Endothelial cell of umbilical vein (primary cell): Measurements from ENCODE around the gene RAC2. TPM values are rescaled to one million over a fixed set of nuclear protein-coding genes. Genes with fewer than 3 reads are reported as not detected.

Experiments used
- BruUV-seq: library from RNA; stranded (reverse); fragments of 400-500 nt; replicated peaks from 2 replicates; lab custom pipeline; 2021; lab: Mats Ljungman, UMichigan
- CTCF ChIA-PET: fragments of 300-600, 350-600 bp; sonication (Branson Sonifier 250); formaldehyde crosslinking; loops from one replicate; lab custom pipeline; 2021; ENCODE audit warnings: antibody characterized with exemption, inconsistent platforms; lab: Charles Lee
- POLR2A ChIA-PET: fragments of 300-600, 350-600 bp; sonication (Branson Sonifier 250); formaldehyde crosslinking; loops from one replicate; lab custom pipeline; 2021; ENCODE audit warnings: antibody characterized with exemption, inconsistent platforms; lab: Charles Lee
- DNase-seq: peaks from one replicate; pipeline ENCODE4 v3.0.0-alpha.2; 2011; ENCODE audit warnings: low read depth, low spot score
- FAIRE-seq: peaks from 2 replicates; lab custom pipeline; 2011; peaks lifted over from hg19 to GRCh38; lab: Jason Lieb, UNC
- H2AFZ ChIP-seq: 2 replicates; pipeline ENCODE4 v1.6.0; 2012; ENCODE audit warnings: low read depth, low read length, control low read depth, inconsistent platforms
- H3K27ac ChIP-seq: 2 replicates; pipeline ENCODE4 v1.5.1; 2011; ENCODE audit warnings: low read depth, mild to moderate bottlenecking, control low read depth, low read length, moderate library complexity; ENCODE audit not compliant: insufficient read depth
- H3K27me3 ChIP-seq, 2 experiments: 2 replicates each; pipeline versions ENCODE4 v1.6.0 to v1.6.1; 2011; ENCODE audit warnings: low read length in 2 of 2, mixed read lengths in 1 of 2; ENCODE audit not compliant: control insufficient read depth in 2 of 2, insufficient read depth in 2 of 2
- H3K36me3 ChIP-seq, 2 experiments: 2 replicates in 1 of 2; 3 replicates in 1 of 2; pipeline ENCODE4 v1.5.1; 2011; ENCODE audit warnings: low read length in 2 of 2, mild to moderate bottlenecking in 1 of 2, moderate library complexity in 1 of 2; ENCODE audit not compliant: control insufficient read depth in 2 of 2, insufficient read depth in 2 of 2; ENCODE audit errors: extremely low read depth in 1 of 2
- H3K4me1 ChIP-seq: 3 replicates; pipeline ENCODE4 v1.5.1; 2011; ENCODE audit warnings: mild to moderate bottlenecking, low read length; ENCODE audit not compliant: control insufficient read depth, insufficient read depth; ENCODE audit errors: extremely low read depth
- H3K4me2 ChIP-seq: 2 replicates; pipeline ENCODE4 v1.6.1; 2011; ENCODE audit warnings: low read length, control low read depth, mixed read lengths; ENCODE audit not compliant: insufficient read depth
- H3K4me3 ChIP-seq, 3 experiments: fragments of 200-600 bp in 1 of 3; sonication (generic), shearing (Covaris generic) in 1 of 3; replicated peaks in 1 of 3; 2 replicates each; pipeline ENCODE4 v1.5.1; 2011 to 2016; ENCODE audit warnings: control low read depth in 3 of 3, low read length in 3 of 3, mild to moderate bottlenecking in 2 of 3, inconsistent platforms in 1 of 3, low read depth in 1 of 3, moderate library complexity in 1 of 3; ENCODE audit not compliant: insufficient read depth in 1 of 3
- H3K79me2 ChIP-seq: 2 replicates; pipeline ENCODE4 v1.6.0; 2012; ENCODE audit warnings: low read length, inconsistent platforms; ENCODE audit not compliant: control insufficient read depth, insufficient read depth
- H3K9ac ChIP-seq: replicated peaks from 2 replicates; pipeline ENCODE3; 2011; ENCODE audit warnings: low read length, control low read depth; ENCODE audit not compliant: insufficient read depth; ENCODE audit errors: extremely low read depth
- H3K9me1 ChIP-seq: replicated peaks from 3 replicates; pipeline ENCODE4 v1.6.0; 2011; ENCODE audit warnings: mild to moderate bottlenecking, low read length; ENCODE audit not compliant: control insufficient read depth, insufficient read depth; ENCODE audit errors: extremely low read depth
- H3K9me3 ChIP-seq: replicated peaks from 2 replicates; pipeline ENCODE4 v1.5.1; 2012; ENCODE audit warnings: low read length, inconsistent platforms; ENCODE audit not compliant: control insufficient read depth, insufficient read depth
- H4K20me1 ChIP-seq: replicated peaks from 2 replicates; pipeline ENCODE3; 2011; ENCODE audit warnings: mild to moderate bottlenecking, low read length; ENCODE audit not compliant: control insufficient read depth, insufficient read depth; ENCODE audit errors: extremely low read depth
- CTCF ChIP-seq, 2 donors: IDR thresholded peaks; 1 replicate in 1 of 2; 2 replicates in 1 of 2; pipeline ENCODE4 v1.5.1; 2011; ENCODE audit warnings: low read length in 2 of 2, mild to moderate bottlenecking in 2 of 2, moderate library complexity in 2 of 2, control low read depth in 1 of 2, inconsistent platforms in 1 of 2, low read depth in 1 of 2; ENCODE audit not compliant: insufficient read depth in 1 of 2; ENCODE audit errors: extremely low read depth in 1 of 2
- EZH2 ChIP-seq: IDR thresholded peaks from 2 replicates; pipeline ENCODE4 v1.6.1; 2012; ENCODE audit warnings: borderline replicate concordance, low read depth, mild to moderate bottlenecking, moderate library complexity, low read length, inconsistent platforms; ENCODE audit not compliant: severe bottlenecking
- FOS ChIP-seq: IDR thresholded peaks from 2 replicates; pipeline ENCODE4 v1.6.1; 2011; ENCODE audit warnings: mild to moderate bottlenecking, low read length, moderate library complexity, borderline replicate concordance; ENCODE audit not compliant: insufficient read depth
- GATA2 ChIP-seq: IDR thresholded peaks from 2 replicates; pipeline ENCODE4 v1.7.0; 2011; ENCODE audit warnings: low read depth, mild to moderate bottlenecking, moderate library complexity, mixed read lengths, low read length; ENCODE audit not compliant: insufficient read length, insufficient read depth
- JUN ChIP-seq: IDR thresholded peaks from 2 replicates; pipeline ENCODE4 v1.6.1; 2011; ENCODE audit warnings: borderline replicate concordance, low read depth; ENCODE audit not compliant: insufficient read length, insufficient read depth
- MAX ChIP-seq: IDR thresholded peaks from 2 replicates; pipeline ENCODE4 v1.6.1; 2011; ENCODE audit not compliant: insufficient read depth, insufficient read length
- MYC ChIP-seq: IDR thresholded peaks from one replicate; pipeline ENCODE4 v1.6.1; 2011; ENCODE audit warnings: mild to moderate bottlenecking, low read depth, low read length
- POLR2A ChIP-seq: IDR thresholded peaks from 2 replicates; pipeline ENCODE4 v1.6.1; 2012; ENCODE audit warnings: low read depth, mild to moderate bottlenecking, control low read depth, low read length
- POLR2AphosphoS5 ChIP-seq: IDR thresholded peaks from 2 replicates; pipeline ENCODE4 v1.6.1; 2012; ENCODE audit warnings: low read depth, mild to moderate bottlenecking, control low read depth, low read length, moderate library complexity; ENCODE audit not compliant: insufficient read depth
- dilution Hi-C: fragments of 300-500 bp; cut with MboI; formaldehyde crosslinking; loops from one replicate; pipeline ENCODE4 v1.15.0; 2019; ENCODE audit warnings: low sequenced_read_pairs; ENCODE audit not compliant: extremely low pct_ligation_motif_present
- intact Hi-C: fragments of 100-400 bp; cut with micrococcal nuclease; formaldehyde crosslinking; loops from one replicate; pipeline ENCODE4 v1.10.0; 2022
- polyA plus RNA-seq, 4 experiments: library from polyadenylated mRNA; depleted of rRNA in 3 of 4; stranded (reverse) in 3 of 4; unstranded in 1 of 4; fragments of >200 nt; gene quantifications; 2 replicates each; pipeline versions ENCODE4 v1.2.1 to v1.2.3, GENCODE V29; 2011 to 2012; ENCODE audit warnings: missing spikeins in 1 of 4
- total RNA-seq: library from RNA; stranded (reverse); gene quantifications from 2 replicates; pipeline ENCODE4 v1.2.3, GENCODE V29; 2021

The RAC2 gene
- total and polyA plus RNA-seq, 2 donors (not counting 3 experiments of a cell fraction or from before 2014, with no cell fraction given), result 122 to 181 TPM

GRCh38 chr22:37181681-37182080 lies 62.4 kb downstream of the RAC2 start:
- FAIRE-seq, result no peak
- POLR2A ChIA-PET, result no interaction called here

More at GRCh38 chr22:37181681-37182080, 62.4 kb downstream of the RAC2 start:
- no peak overlapping the region for H3K27ac ChIP-seq
- no peaks in the 10 kb centered on the region for H3K9me1 ChIP-seq
- no peaks in the 10 kb centered on the region for H3K79me2 ChIP-seq
- no peaks in the 10 kb centered on the region for H3K27me3 ChIP-seq
- intact Hi-C loops, result no loop called here
- no peak overlapping the region for H3K4me3 ChIP-seq
- dilution Hi-C loops, result no loop called here
- DNase-seq, result no peak
- BruUV-seq, result no TSS peak
- H3K9me3 ChIP-seq, result no peaks in the 10 kb centered on the region
- TF ChIP-seq POLR2AphosphoS5, result no peak
- no peak for TF ChIP-seq GATA2
- no peak for TF ChIP-seq MYC
- TF ChIP-seq EZH2, result no peak
- TF ChIP-seq MAX, result no peak
- no peak for TF ChIP-seq POLR2A
- no peak for TF ChIP-seq FOS
- TF ChIP-seq JUN, result no peak
- TF ChIP-seq CTCF (IDR thresholded peaks at IDR 0.05; ENCODE audit: extremely low read depth in 1 of 2, insufficient read depth in 1 of 2, low read depth in 1 of 2, low read length in 2 of 2), result no peak
- no peaks in the 10 kb centered on the region for H3K36me3 ChIP-seq
- H3K4me1 ChIP-seq, result peaks cover 25% of the 10 kb centered on the region
- no peak overlapping the region for H3K9ac ChIP-seq
- H4K20me1 ChIP-seq, result no peaks in the 10 kb centered on the region
- no peak overlapping the region for H3K4me2 ChIP-seq
- H2AFZ ChIP-seq, result no peak overlapping the region
- CTCF ChIA-PET, result no interaction called here
